A204.1 (cell line): ENCODE results near the gene SCAMP5.

Source experiments
- FAIRE-seq: peaks from 2 replicates; lab custom pipeline; 2012; peaks lifted over from hg19 to GRCh38; lab: Jason Lieb, UNC

Gene SCAMP5

DNA sequence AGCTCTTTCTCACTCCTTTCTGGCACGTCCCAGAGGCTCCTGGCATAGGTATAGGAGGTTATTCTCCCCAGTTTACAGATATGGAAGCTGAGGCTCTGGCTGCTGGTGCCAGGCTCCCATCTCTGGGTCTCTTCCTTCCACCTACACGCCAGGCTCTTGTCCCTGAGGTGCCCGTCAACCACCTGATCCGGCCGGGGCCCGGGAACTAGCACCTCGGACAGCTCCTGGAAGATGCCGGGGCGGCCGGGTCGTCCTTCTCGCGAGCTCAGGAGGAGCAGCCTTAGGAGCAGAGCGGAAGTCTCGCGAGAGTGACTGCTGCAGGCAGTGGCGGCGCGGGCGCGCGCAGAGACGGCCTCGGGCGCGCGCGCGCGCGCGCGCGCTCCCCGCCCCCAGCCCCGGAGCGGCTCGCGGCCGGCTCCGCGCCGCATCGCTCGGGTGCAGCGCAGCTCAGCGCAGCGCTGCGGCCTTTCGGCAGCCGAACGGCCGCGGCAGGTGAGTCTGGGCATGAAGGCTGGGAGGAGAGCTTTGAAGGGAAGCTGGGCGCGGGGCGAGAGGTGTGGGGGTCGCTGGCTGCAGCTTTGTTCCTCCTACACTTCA lies at the start of gene SCAMP5:
TSS of gene SCAMP5 (plus strand) at position 382 of the 597 bp plus-strand sequence. CDS start 16,277 bp downstream, outside the sequence.
- FAIRE-seq, result no peak

- no peak for FAIRE-seq
These were observed 45.1 kb upstream of the SCAMP5 start for GRCh38 chr15:74950078-74950908.

GRCh38 chr15:74951006-74951405 lies 44.4 kb upstream of the SCAMP5 start:
- FAIRE-seq, result no peak

DNA sequence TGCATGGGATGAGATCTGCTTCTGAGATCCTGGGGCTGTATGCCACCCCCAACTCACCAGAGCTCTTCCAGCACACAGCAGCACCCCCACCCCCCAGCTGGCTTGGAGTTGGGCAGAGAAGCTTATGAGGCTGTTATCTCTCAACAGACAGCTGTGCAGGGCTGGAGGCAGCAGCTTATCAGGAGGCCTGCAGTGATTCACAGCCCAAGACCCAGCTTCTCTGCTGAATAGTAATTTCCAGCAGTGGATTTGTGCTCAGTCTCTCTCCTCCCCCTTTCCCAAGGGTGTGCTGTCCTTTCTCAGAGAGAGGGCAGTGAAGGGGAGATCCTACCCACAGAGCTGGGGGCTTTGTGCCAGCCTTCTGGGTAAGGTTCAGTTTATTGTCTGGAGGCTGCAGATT lies 40.8 kb upstream of the SCAMP5 start:
- FAIRE-seq, result no peak

GRCh38 chr15:74955017-74955416 lies 40.3 kb upstream of the SCAMP5 start:
- no peak for FAIRE-seq

- no peak for FAIRE-seq
These were observed 39.3 kb upstream of the SCAMP5 start for GRCh38 chr15:74955796-74956647.

DNA sequence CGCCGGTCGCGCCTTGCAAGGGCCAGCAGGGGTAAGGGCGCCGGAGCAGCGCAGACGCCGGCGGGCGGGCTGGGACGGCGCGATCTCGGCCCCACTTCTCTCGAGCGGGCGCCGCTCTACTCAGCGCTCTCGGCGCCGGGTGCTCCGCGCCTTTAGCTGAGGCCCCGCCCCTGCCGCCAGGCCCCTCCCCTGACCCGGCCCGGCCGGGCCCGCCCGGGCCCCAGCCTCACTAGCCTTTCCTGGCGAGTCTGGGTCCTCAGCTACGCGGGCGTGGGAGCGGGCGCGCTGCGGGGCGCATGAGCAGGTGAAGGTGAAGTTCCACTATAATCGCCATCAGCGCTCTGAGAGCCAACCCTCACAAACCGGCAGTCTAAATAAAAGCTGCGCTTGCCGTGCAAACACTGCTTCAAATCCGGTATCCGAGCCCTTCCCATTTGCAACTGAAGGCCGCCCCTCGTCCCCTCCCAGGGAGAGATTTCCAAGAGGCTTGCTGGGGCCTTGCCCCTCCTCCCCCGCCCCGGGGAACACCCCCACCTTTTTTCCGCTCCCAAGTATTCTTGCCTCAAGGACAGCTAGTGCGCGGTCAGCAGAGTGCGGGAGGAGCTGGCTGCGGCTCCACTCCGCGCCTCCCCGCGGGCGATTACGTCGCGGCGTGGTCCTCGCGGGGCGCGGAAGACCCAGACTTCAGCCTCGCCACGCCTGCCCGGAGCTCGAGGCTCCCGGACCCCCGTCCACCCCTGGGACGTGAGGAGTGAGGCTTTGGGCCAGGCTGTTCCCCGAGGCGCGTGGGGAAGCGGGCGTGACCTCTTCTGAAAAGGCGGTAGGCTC lies 38.5 kb upstream of the SCAMP5 start, which contains the start of gene RPP25:
TSS of gene RPP25 (minus strand) at position 125 of the 828 bp plus-strand sequence. CDS start 189 bp downstream, outside the sequence.
- no peak for FAIRE-seq

DNA sequence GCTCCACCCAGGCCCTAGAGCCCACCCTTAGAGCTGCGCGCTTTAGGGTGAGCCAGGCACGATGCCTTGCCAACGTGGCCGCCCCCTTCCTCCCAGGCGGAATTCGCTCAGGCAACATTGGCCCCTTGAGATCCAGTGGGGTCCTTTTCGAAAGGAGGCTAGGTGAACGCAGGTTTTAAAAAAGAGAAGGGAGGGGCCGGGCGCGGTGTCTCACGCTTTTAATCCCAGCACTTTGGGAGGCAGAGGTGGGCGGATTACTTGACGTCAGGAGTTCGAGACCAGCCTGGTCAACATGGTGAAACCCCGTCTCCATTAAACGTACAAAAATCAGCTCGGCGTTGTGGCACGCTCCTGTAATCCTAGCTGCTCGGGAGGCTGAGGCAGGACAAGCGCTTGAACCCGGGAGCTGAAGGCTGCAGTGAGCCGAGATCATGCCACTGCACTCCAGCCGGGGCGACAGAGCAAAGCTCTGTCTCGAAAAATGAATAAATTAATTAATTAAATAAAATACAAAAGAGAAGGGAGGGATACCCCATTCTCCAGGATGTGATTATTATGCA lies 37.8 kb upstream of the SCAMP5 start:
- no peak for FAIRE-seq

DNA sequence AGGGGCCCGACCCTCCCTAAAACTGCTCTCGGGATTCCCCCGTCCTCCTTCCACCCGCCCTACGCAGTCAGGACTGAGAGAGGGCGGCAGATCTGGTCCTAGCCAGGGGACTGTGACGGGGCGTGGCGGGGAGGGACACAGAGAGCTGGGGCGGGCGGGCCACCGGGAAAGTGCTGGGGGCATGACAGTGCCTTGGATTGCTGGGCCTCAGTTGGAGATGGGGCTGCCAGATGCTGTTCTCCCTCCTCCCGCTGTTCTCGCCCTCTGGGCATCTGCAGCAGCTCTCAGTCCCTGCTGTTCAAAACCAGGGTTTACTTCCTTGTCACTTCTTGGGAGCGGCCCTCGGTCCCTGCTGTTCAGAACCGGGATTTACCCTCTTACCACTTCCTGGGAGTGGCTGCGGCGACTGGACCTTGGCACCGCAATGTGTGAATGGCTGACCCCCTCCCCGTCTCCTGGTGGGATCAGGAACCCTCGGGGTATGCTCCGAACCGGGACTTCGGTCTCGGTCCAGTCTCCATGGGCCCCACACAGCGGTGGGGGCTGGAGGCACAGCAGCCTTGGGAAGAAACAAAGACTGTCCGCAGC lies 36.9 kb upstream of the SCAMP5 start:
- FAIRE-seq, result no peak

DNA sequence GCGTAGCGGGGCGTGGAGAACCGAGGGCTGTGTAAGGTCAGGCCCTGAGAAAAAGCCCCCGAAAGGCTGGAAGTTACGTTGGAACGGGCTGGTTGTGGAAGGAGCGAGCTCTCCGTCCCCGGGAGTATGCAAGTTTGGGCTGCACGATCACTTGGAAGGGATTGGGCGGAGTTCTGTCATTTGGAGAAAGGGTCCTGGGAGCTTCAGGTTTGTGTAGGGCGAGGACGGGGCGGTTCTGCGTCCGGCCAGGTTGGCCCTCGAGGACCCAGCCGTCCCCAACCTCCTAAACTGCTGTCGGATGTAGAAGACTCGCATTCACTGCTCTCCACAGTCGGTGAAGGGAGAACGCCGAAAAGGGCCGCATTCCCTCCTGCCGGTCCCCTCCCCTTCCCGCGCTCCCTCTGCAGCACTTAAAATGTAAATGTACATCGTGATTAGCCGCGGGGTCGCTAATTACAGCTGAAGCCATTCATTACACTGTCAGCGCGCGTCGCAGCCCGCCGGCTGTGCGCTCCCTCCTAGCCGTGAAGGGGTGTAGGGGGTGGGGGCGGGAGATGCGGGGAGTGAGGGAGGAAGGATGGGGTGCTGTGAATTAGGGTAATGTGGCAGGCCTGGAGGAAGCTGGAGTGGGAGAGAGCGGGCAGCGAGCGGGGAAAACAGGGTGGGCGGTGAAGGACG lies 36.3 kb upstream of the SCAMP5 start:
- FAIRE-seq, result no peak

- no peak for FAIRE-seq
These were observed 35.8 kb upstream of the SCAMP5 start for GRCh38 chr15:74959586-74959939.

DNA sequence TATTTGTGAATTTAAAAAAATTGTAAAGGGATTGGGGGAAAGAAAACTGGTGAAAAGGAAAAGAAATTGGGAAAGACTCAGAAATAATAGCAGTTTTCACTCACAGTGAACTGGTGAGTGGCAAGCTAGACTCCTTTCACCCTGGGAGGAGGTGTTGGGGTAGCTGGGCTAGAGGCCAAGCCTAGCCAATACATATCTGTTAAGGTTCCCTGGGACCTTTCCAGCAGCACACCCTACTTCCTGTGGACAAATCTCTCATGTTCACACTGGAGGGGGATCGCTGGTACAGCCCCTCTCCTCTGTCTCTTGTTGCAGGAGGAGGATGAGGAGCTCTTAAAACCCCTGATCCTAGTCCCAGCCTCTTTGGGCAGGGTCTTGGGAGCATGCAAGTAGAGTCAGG lies 35.1 kb upstream of the SCAMP5 start:
- no peak for FAIRE-seq

- no peak for FAIRE-seq
These were observed 34.3 kb upstream of the SCAMP5 start for GRCh38 chr15:74960995-74961588.

GRCh38 chr15:74961616-74962015 lies 33.7 kb upstream of the SCAMP5 start:
- FAIRE-seq, result no peak

DNA sequence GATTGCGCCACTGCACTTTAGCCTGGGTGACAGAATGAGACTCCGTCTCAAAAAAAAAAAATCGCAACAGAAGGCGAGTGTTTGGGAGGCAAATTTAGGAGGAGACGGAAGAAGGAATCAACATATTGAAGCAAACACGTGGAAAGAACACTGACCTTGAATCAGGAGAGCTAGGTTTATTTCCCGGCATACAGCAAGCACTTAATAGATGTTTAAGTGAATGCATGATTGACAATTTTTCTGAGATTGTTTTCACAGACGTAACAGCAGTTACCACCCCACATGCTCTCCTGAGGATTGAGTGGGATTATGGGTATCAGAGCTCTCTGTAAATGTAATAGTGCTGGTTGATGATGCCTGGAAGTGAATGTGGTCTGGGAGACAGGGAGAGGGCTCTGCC lies 33.1 kb upstream of the SCAMP5 start:
- no peak for FAIRE-seq

GRCh38 chr15:74962671-74963070 lies 32.7 kb upstream of the SCAMP5 start:
- no peak for FAIRE-seq

DNA sequence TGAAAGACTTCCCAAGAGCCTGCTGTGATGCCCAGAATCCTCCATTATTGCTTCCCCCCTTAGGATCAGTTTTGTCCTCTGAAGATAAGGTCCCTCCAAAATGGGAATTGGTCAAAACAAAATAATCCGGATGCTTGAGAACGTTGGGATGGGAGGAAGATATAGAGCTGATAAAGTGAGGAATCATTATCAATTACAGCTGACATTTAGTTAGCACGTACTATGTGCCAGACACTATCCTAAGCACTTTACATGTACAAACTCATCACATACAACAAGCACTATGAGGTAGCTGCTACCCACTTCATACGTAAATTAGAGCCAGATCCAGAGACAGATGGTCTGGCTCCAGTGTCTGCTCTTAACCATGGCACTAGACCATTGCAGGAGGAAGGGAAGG lies 32.1 kb upstream of the SCAMP5 start:
- no peak for FAIRE-seq

DNA sequence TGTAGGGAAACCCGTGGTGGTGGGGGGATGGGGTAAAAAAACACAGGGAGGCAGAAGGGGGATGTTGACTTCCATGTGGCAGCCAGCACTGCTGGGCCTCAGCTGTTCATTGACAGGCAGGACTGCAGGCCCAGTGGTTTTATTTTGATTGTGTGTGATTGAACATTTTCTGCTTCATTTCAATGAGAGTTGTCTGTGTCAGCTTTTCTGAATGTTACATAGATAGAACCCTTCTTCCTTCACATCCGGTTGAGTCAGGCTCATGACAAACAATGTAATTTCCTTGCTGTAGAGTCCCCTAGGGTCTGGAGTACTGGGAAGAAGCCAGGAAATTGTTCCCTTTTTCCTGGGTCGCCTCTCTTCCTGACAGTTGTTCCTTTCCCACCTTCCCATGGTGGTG lies 30.6 kb upstream of the SCAMP5 start:
- no peak for FAIRE-seq

- no peak for FAIRE-seq
These were observed 27.7 kb upstream of the SCAMP5 start for GRCh38 chr15:74967670-74968069.

GRCh38 chr15:74976159-74976558 lies 19.2 kb upstream of the SCAMP5 start:
- FAIRE-seq, result no peak
